Stimulated activated CD4-positive, alpha-beta T cell treated with anti-CD3 and anti-CD28 coated beads, Interleukin-15, amount 100 ng/mL, for 24 hours (primary cell): Measurements from ENCODE around the gene THOP1.
"Not testable (repeated sequence)": the region's sequence is repeated elsewhere in the genome, so short reads cannot be mapped to it uniquely, and the experiment has no call there.

Source experiments
- DNase-seq: peaks from one replicate; pipeline ENCODE4 v3.0.0-alpha.2; 2020

THOP1 gene

GRCh38 chr19:2805261-2805900 lies 20.1 kb downstream of the THOP1 start:
- DNase-seq = no peak

GRCh38 chr19:2805991-2806649 lies 20.8 kb downstream of the THOP1 start:
- no peak for DNase-seq

GRCh38 chr19:2806736-2807378 lies 21.6 kb downstream of the THOP1 start:
- DNase-seq = no peak

GRCh38 chr19:2807379-2808128 lies 22.3 kb downstream of the THOP1 start:
- no peak for DNase-seq

- no peak for DNase-seq
Measured at GRCh38 chr19:2808129-2808941, 23.0 kb downstream of the THOP1 start.

- no peak for DNase-seq
Measured at GRCh38 chr19:2809387-2810140, 24.3 kb downstream of the THOP1 start.

- DNase-seq = no peak
Measured at GRCh38 chr19:2810141-2811091, 25.1 kb downstream of the THOP1 start.

- DNase-seq = no peak
Measured at GRCh38 chr19:2811221-2811722, 26.0 kb downstream of the THOP1 start.

- DNase-seq = no peak
Measured at GRCh38 chr19:2811735-2812413, 26.6 kb downstream of the THOP1 start.

GRCh38 chr19:2812414-2813234 lies 27.3 kb downstream of the THOP1 start:
- no peak for DNase-seq

- DNase-seq = no peak
Measured at GRCh38 chr19:2813235-2814160, 28.2 kb downstream of the THOP1 start.

- no peak for DNase-seq
Measured at GRCh38 chr19:2814426-2814825, 29.1 kb downstream of the THOP1 start.

GRCh38 chr19:2815191-2815614 lies 29.9 kb downstream of the THOP1 start:
- DNase-seq = no peak

- DNase-seq = no peak
Measured at GRCh38 chr19:2815923-2816322, 30.6 kb downstream of the THOP1 start.

GRCh38 chr19:2816641-2817040 lies 31.3 kb downstream of the THOP1 start:
- DNase-seq = no peak

- DNase-seq = not testable (repeated sequence)
Measured at GRCh38 chr19:2817237-2817829, 32.0 kb downstream of the THOP1 start.

GRCh38 chr19:2819540-2820111 lies 34.3 kb downstream of the THOP1 start, which contains the start of gene ZNF554:
Gene ZNF554, plus strand, starts transcription at chr19:2819868. Its CDS starts 204 bp downstream, at chr19:2820072.
- peak; percentile 99 for DNase-seq
